CD4-positive, alpha-beta T cell treated with Interleukin-12 subunit alpha and Interleukin-12 subunit beta, for 1 hour (primary cell): Measurements from ENCODE around the gene TMEM184B.
A peak's percentile ranks its signal among the peaks of the same experiment; 100 is the strongest.

Source experiments
- DNase-seq: peaks from one replicate; pipeline ENCODE4 v3.0.0-alpha.2; 2020

The TMEM184B gene

GRCh38 chr22:38271927-38272372 is 860 bp downstream of the TMEM184B start:
- DNase-seq, result peak; percentile 13

GRCh38 chr22:38271101-38271500 is 1.7 kb downstream of the TMEM184B start:
- DNase-seq, result no peak

DNA sequence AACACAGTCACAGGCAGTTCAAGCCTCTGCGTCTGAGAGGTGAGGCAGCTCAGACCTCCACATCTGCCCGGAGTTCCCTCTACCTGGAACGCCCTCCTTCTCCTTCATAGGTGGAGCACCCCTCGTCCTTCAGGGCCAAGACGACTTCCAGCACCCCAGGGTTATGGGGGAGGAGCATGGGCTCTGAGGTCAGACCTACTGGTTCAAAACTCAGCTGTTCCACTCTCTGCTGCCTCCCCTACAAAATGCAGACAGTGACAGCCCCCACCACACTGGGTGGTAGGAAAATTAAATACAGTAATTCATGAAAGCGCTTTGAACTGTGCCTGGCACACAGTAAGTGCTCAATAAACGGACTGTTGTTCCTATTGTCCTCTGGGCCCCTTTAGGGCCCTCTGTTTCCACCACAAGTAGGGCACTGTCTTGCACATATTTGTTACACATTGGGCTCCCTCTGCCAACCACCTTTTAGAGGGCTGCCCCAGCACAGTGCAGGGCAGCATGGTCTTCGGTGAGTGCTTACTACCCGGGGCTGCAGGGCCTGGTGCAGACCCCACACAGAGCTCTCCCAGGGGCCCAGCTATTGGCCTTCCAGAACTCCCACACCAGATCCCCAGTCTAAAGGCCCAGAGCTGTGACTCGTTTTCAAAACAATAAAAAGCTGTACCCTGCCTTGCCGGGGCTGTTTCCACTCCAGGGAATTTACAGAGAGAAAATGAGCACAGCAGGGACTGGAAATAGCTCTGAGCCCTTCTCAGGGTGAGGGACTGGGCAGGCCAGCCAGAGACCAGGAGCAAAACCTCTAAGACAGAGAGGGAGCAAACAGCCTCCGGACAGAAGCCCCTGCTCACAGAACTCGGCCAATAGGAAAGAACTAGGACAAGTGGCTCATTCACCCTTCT is 2.5 kb downstream of the TMEM184B start:
- no peak for DNase-seq

GRCh38 chr22:38269466-38269865 is 3.3 kb downstream of the TMEM184B start:
- DNase-seq, result no peak

DNA sequence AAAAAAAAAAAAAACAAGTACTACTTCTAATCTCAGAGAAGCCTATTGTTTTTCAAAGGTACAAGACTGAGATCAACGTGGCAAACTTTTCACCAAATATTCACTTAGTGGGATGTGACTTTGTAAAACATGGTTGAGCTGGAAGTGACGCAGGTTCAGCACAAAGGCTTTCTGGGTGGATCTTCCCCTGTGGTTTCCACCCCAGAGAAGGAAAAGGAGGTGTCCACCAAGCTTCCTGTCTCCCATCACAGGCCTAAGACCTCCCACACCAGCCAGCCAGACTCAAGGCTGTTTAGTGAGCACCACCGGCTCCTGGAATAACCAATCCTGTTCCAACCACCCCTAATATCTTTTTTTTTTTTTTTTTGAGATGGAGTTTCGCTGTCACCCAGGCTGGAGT is 5.7 kb downstream of the TMEM184B start:
- peak; percentile 77 for DNase-seq

GRCh38 chr22:38266120-38266519 is 6.7 kb downstream of the TMEM184B start:
- no peak for DNase-seq

DNA sequence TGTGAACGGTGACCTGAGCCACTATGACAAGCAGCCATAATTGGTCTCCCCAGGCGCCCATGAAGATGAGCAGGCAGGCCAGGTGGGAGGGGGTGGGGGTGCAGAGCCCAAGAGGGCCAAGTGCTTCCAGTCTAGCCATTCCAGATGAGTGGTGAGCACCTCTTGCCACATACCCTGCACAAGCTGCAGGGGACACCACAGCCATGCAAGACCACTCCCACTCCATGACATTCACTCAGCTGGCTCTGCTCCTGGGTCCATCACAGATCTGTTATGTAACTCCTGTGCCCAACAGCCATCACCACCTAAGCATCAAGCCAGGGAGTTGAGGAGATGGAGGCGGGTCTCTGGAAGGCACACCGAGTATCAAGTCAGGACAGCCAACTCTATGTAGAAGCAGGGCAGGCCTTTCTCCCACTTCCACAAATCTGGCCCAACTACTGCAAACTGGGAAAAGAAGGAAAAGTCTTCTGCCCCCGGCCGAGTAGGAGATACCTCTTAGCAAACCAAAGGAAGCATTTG is 8.4 kb downstream of the TMEM184B start:
- DNase-seq, result no peak

DNA sequence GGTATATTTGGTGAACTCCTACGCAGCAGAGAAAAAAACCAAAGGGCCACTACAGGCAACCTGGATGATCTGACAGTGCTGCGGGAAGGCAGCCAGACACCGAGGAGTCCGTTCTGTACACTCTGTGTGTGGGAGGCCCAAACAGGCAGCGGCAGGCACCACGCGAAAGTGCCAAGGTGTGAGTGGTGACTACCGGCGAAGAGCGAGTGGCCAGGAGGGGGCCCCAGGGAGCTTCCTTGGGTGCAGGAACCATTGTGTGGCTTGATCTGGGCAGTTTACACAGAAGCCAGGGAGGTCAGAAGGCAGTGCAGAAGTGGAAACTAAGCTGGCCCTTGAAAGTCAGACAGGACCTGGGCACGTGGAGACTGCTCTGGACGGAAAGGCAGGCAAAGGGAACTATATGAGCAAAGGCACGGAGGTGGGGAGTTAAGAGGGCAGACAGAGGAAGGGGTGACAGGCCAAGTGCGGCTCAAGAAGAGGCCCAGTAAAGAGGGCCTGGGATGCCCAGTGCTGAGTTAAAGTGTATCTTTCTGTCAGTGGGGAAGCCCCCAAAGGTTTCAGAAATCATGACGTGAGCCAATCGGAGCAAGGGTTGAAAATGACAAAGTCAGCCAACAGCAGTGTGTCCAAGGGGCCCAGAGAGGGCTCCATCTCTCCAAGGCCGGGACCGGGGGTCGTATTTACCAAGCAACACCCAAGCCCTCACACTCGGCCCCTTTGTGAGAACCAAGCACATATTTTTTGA is 10.6 kb downstream of the TMEM184B start:
- DNase-seq, result peak; percentile 54

DNA sequence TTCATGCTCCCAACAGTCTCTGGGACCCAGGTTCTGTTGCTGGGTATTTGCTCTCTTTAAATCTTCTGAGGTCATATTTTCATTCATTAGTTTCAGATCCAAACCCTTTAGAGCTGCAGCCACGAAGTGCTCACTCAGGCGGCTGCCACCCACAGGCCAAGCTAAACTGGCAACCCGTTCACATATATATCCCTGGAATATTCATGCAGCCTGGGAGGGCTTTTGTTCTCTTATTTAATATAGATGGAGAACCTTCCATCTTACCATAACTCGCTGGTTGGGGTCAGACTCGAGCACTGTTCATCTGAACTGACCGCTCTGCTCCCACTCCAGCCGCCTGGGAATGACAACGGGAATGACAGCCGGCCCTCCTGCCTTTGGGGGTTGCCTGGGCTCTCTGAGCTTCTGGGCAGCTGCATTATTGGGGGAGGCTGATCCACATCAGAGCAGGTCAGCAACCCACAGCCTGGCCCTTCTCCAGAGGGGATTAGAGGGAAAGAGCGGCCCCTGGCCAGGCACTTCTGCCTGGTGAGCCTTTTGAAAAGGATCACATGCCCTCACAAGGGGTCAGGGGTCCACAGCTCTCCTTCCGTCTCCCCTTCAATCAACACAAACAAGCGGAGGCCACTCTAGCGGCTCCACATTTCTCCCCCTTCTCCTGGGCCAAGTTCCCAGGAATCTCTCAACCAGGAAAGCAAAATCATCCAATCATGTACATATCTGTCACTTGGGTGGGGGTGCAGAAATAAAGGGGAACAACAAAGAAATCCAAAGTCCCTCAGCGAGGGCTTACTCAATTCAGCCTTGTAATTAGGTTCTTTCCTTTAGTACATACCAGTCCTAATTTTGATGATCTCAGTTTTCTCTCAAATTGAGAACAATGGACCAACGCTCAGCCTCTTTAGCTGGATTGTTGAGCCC is 11.8 kb downstream of the TMEM184B start:
- no peak for DNase-seq

DNA sequence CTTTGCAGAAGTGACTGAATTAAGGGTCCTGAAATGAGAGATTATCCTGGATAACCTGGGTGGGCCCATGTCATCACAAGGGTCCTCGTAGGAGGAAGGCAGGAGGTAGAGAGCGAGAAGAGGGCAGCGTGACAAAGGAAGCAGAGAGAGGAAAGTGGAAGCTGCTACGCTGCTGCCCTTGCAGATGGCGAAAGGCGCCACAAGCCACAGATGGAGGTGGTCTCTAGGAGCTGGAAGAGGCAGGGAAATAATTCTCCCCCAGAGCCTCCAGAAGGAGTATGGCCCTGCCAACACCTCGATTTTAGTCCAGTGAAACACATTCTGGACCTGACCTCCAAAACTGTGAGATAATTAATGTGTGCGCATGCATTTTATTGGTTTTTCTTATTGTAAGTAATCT is 13.4 kb downstream of the TMEM184B start:
- DNase-seq, result no peak

DNA sequence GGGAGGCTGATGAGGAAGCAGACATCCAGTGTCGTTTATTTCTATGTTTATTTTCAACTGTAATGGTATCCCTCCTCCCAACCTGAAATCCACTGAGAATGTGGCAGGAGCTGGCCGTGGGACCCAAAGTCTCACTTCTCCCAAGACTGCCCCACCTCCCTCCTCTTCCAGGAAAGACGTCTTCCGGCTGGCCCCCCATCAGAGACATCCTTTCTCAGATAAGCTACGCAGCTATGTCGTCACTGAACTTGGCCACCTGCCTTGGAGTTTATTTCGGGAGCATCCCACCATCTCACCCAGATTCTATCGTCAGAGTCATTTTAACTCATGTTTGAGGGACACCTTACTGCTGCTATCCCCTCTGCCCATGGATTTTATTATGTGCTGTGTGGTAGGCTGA is 13.9 kb downstream of the TMEM184B start:
- no peak for DNase-seq

- no peak for DNase-seq
Observed at GRCh38 chr22:38257650-38258250, 15.1 kb downstream of the TMEM184B start.

GRCh38 chr22:38257181-38257580 is 15.6 kb downstream of the TMEM184B start:
- no peak for DNase-seq

DNA sequence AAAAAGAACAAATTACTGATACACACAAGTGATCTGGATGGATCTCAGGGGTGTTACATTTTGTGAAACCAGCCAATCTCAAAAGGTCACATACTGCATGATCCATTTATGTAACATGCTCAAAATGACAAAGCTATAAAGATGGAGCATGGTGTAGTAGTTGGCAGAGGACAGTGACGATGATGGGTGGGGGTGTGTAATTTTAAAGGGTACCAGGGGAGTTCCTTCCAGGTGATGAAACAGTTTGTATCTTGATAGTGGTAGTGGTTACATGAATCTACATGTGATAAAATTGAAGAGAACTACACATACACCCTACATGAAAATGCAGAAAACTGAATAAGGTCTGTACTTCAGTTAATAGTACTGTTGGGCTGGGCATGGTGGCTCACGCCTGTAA is 17.1 kb downstream of the TMEM184B start:
- DNase-seq, result no peak

GRCh38 chr22:38251341-38251692 is 21.5 kb downstream of the TMEM184B start:
- DNase-seq, result no peak

DNA sequence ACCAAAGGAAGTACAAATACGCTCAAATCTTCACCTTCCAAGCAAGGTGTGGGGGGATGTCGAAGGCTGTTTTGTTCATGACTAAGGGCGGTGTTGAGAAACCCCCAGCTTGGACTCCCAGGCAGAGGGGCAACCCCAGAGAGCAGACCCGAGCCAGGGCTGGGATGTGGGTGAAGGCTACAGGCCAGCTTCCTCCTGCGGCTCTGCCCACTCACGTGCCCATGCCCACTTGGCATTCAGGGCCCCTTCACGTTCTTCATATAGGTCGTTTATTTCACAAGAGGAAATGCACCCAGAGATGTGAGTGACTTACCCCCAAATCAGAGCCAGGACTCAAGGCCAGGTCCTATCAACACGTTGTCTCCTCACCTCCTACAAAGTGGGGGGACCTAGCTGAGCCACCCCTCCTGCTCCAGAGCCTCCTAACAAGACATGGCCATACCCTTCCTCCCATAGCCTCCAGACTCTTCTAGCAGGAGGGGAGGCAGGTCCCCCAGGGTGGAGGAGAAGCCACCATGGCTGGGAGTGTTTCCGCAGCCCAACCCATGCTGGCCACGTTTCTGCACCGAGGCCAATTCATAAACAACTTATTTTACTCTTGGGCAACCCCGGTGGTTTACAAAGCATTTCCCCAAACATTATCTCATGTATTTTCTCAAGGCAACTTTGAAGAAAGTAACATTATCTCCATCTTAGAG is 22.0 kb downstream of the TMEM184B start:
- no peak for DNase-seq

DNA sequence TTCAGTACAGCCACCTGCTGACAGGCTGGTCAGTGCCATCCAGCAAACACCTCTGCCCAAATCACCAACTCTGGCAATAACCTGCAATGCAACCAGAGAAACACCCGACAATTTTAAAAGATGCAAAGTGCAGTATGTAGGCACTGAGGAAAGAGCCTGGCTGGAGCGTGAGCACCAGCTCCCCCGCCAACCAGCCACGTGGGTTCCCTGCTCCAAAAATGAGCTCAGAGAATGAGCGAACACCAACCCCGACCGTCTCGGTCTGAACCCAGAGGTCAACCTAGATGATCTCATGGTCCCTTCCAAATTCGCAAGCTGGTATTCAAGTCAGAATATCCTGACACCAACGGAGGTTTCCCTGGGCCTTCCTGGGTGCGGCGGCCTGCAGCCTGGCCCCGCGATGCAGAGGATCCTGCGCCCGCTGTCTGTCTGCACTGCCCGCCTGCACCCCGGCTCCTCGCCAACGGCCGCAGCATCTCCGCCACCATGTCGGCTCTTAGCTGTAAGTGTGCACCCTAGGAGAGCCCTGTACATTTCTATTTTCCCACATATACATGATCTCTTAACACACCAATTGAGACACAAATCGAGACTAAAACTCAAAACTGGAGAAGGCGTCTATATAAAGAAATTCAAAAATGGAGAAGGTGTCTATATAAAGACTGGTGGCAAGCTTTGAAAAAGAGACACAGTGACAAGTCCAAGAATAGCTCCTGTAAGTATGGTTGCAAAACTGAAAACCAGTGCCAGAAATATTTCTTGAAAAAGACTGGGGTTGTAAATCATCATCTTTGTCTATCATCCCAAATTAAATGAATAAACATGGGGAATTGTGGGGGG is 22.8 kb downstream of the TMEM184B start:
- no peak for DNase-seq

DNA sequence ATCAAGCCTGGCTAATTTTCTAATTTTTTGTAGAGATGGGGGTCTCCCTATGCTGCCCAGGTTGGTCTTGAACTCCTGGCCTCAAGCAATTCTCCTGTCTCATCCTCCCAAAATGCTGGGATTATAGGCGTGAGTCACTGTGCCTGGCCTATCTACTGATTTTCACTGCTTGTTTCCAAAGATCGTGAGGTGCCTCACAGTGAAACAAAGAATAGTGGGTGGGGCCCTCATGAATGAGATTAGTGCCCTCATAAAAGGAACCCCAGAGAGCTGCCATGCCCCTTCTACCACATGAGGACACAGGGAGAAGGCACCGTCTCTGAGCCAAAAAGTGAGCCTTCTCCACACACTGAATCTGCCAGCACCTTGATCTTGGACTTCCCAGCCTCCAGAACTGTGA is 23.5 kb downstream of the TMEM184B start:
- DNase-seq, result no peak

DNA sequence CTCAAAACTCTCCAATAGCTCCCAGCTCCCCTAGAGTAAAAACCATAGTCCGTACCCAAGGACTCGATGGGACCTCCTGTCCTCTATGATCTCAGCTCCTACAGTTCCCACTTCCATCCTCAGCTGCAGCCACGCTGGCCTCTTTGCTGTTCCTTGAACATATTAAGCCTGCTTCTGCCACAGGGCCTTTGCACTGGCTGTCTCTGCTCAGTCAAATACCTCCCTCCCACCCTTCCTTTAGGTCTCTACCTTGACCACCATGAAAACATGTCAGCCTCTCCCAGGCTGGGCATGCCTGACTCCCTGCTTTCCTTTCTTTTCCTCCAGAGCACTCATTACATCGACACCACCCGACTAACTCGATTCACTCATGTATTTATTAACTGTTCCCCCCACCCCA is 24.5 kb downstream of the TMEM184B start:
- DNase-seq, result no peak

DNA sequence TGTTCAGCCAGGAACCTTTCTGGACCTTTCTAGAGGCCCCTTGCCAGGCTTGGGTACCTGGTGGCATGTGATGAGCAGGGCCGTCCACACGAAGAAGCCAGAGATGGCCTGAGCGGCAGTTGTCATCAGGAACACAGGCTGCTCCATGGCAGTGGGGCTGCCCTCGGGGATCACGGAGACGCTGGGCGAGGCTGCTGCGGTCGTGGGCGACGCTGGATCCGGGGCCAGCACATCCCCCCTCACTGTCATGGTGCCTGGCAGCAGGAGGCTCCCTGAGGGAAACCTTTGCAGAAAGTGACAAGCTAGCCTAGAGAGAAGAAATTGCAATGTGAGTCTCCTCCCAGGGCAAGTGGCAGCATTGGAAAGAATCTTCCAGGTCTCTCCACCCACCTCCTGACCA is 25.1 kb downstream of the TMEM184B start:
- no peak for DNase-seq

DNA sequence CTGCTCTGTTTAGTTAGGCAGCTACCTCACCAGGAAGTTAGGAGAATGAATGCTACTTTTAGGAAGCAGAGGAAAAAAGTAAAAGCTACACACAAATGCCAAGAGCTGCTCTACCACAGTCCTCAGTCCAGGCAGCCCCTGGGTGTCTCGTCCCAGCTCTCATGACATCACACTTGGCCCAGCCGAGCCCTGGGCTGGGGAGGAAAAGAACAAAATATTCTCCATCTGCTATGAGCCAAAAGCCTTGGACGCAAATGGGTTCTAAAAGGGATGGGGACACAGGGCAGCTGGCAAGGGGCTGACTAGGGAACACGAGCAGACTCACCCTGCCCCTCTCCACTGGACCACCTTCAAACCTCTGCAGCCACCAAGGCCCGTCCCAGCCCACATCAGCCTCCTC is 26.1 kb downstream of the TMEM184B start:
- no peak for DNase-seq
